ENCODE data around the gene PDXDC1.
"Not testable (repeated sequence)": the region's sequence is repeated elsewhere in the genome, so short reads cannot be mapped to it uniquely, and the experiment has no call there.

The PDXDC1 gene

DNA sequence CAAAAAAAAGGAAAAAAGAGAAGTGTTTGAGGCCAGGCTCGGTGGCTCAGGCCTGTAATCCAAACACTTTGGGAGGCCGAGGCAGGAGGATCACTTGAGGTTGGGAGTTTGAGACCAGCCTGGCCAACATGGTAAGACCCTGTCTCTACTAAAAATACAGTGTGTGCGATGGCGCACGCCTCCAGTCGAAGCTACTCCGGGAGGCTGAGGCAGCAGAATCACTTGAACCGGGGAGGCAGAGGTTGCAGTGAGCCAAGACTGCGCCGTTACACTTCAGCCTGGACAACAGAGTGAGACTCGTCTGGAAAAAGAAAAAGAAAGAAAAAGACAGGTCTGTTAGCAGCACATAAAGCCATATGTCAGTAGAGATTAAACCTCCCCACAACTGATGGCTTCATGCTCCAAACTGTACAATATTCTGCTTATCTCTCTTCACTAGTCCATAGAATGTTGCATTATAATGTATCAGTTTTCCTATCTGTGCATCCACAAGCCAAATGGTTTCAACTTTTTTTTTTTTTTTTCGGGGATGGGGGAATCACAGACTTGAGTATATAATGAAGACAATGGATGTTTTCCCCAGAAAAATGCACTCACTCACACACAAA is 3.1 kb upstream of the PDXDC1 start:
- not testable (repeated sequence) for DNase-seq (ENCODE audit: low read depth)

- DNase-seq (ENCODE audit: low read depth) = not testable (repeated sequence)
Observed at GRCh38 chr16:14973785-14974322, 972 bp upstream of the PDXDC1 start.

- not testable (repeated sequence) for DNase-seq (ENCODE audit: low read depth)
Observed at GRCh38 chr16:14974331-14974655, 533 bp upstream of the PDXDC1 start.

DNA sequence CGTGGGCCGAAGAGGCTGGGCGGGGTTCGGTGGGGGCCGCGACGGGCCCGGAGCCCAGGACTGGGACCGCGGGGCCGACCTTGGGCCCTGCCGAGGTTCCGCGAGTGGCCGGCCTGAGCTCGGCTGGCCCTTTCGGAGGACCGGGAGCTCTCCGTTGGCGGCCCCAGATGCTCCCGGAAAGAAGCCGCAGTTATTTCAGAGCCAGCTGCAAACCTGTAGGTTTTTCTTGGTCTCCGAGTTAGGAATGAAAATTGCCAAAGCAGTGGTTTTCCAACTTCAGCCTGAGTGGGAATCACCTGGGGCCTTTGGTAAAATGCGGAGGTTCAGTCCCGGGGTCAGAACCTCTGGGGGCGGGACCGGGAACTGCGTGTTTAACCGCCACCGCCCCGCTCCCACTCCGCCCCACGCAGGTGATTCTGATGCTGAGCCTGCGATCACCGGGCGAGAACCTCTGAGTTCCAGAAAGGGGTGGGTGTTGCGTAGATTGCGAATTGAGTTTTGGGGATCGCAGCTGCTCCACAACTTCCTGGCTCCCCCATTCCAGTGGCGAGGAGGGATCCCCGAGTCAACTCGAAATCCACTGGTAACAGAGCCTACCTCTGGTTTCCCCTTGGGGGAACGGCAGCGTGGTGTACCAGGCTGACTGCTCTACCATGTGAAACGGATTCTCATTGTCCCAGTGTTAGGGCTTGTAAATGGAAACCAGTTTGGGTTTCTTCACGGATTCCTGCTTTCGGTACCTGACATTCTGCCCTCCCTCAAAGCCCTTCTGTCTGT is 780 bp downstream of the PDXDC1 start:
- DNase-seq (ENCODE audit: low read depth) = peak; percentile 56

GRCh38 chr16:14976971-14977736 is 2.3 kb downstream of the PDXDC1 start:
- not testable (repeated sequence) for DNase-seq (ENCODE audit: low read depth)

- DNase-seq (ENCODE audit: low read depth) = not testable (repeated sequence)
Observed at GRCh38 chr16:14978281-14978680, 3.5 kb downstream of the PDXDC1 start.

DNA sequence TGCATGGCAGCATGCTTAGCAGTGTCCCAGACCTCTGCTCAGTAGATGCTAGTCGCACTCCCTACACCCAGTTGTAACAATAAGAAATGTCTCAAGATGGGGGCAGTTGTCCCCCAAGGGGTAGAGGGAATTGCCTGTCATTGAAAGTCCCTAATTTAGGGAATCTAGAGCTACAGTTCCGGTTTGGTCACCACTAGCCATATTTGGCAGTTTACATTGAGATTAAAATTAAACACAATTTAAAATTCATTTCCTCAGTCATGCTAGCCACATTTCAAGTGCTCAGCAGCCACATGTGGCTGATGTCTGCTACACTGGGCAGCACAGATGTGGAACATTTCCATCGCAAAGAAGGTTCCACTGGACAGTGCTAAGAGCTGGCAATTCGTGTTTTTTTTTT is 4.1 kb downstream of the PDXDC1 start:
- not testable (repeated sequence) for DNase-seq (ENCODE audit: low read depth)

- not testable (repeated sequence) for DNase-seq (ENCODE audit: low read depth)
Observed at GRCh38 chr16:14981234-14981633, 6.4 kb downstream of the PDXDC1 start.

- DNase-seq (ENCODE audit: low read depth) = not testable (repeated sequence)
Observed at GRCh38 chr16:14982521-14982920, 7.7 kb downstream of the PDXDC1 start.

- not testable (repeated sequence) for DNase-seq (ENCODE audit: low read depth)
Observed at GRCh38 chr16:14988092-14988491, 13.3 kb downstream of the PDXDC1 start.

DNA sequence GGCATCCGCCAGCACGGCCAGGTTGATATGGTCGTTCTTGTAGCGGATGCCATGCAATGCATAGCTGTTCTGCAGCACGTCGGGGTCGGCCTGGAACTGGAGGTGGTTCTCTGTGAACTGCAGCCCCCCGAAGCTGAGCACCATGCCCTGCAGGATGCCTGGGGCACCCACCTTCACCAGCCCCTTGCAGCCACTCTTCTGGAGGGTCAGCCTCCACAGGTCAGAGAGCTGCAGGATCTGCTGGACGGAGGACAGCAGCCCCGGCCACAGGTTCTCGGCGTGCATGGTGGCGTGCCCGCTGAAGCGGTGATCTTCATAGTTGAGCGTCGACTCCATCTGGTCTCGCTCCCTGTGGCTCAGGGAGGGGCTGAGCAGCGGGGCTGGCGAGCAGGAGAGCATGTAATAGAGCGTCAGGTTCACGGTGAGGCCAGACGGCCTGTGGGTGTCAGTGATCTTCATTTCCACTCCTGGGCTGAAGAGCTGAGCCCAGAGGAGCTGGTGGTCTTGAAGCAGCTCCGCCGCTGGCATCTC is 13.9 kb downstream of the PDXDC1 start:
- DNase-seq (ENCODE audit: low read depth) = not testable (repeated sequence)

DNA sequence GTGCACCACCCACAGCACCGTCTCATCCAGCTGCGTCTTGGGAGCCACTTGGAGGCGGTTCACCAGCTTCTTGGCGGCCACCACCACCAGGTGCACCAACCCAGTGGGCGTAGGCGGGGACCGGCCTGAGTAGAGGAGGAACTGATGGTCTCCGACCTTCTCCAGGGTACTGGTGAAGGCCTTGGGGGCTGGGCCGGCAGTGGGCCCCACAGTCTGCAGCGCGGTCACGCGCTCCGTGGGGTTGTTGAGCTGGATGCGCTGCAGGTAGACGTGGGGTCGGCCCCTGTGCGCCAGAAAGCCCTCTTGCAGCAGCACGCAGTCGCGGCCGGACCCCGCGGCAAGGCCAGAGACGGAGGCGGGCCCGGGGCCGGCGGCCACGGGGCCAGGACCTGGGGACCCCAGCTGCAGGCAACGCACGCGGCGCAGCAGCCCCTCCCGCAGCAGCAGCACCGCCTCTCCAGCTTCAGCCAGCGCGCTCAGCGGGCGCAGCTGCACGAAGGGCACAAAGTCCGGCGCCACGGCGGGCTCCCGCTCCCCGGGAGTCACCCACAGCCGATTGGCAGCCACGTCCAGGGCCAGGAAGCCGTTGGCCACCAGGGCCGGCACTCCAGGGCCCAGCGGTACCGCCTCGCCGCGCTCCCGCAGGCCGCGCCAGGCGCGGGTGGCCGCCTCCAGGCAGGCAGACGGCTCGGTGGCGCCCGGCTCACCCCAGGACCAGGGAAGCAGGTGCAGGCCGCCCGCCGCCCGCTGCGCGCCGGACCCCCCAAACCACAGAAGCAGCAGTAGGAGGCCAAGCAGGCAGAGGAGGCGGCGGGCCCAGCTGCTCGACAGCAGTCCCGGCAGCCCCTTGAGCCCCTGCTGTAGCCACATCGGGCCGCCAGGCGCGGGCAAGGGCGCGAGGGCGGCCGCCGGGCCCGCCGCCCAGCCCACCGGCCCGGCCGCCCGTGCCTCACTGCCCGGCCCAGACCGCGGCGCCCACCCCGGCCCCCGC is 14.8 kb downstream of the PDXDC1 start:
- DNase-seq (ENCODE audit: low read depth) = not testable (repeated sequence)

GRCh38 chr16:14993277-14994151 is 18.7 kb downstream of the PDXDC1 start:
- DNase-seq (ENCODE audit: low read depth) = not testable (repeated sequence)

DNA sequence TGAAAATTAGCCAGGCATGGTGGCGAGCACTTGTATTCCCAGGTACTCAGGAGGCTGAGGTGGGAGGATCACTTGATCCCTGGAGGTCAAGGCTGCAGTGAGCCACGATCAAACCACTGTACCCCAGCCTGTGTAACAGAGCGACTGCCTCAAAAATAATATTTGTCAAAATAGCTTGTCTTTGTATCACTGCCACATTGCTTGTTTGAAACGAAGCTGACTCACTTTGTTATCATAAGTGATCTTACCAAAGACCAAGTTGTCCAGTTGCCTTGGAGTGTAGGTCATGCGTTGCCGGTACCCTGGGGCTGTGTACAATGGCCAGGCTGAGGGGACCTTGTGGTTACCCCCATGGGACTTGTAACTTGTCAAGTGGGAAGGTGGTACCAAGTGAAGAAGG is 21.9 kb downstream of the PDXDC1 start:
- not testable (repeated sequence) for DNase-seq (ENCODE audit: low read depth)

- DNase-seq (ENCODE audit: low read depth) = not testable (repeated sequence)
Observed at GRCh38 chr16:14998300-14998699, 23.5 kb downstream of the PDXDC1 start.

DNA sequence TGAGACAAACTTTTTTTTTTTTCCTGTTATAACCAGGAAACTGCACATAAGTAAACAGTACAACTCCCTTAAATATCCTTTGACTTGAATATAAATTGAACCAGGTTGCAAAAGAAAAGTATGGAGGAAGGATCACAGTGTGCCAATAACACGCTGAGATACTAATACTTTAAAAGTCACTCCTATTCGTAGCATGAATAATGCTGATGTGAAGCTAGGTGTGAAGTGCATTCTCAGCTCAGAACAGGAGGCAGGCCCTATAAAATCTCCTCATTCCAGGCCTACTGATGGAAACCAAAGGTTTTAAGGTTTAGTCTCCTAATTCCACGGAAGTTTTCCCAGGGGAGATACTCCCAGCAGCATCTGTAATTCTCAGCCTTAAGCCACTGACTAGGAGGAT is 25.0 kb downstream of the PDXDC1 start:
- not testable (repeated sequence) for DNase-seq (ENCODE audit: low read depth)

- not testable (repeated sequence) for DNase-seq (ENCODE audit: low read depth)
Observed at GRCh38 chr16:15002448-15002847, 27.6 kb downstream of the PDXDC1 start.

- not testable (repeated sequence) for DNase-seq (ENCODE audit: low read depth)
Observed at GRCh38 chr16:15005357-15006132, 30.7 kb downstream of the PDXDC1 start.

DNA sequence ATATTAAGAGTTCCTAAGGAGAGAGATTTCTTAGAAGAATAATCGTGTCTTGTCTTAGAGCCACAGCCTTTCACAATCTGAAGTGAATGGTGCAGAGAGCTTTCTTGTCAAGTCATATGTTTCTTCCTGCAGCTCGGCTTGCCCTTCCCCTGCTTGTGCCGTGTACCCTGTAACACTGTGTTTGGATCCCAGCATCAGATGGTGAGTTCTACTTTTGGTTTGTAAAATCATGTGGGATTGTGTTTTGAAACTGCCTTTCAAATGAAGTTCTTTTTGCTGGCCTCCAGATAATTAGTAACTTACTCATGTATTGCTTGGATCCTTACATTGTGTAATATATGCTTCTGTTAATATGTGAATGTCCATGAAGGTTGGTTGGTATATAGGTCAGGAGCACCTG is 33.8 kb downstream of the PDXDC1 start:
- DNase-seq (ENCODE audit: low read depth) = not testable (repeated sequence)
